ENCODE measurements around the gene MMP2.

GRCh38 chr16:55513616-55514015 is 34.6 kb downstream of the MMP2 start:
- TF ChIP-seq CTCF (IDR thresholded peaks at IDR 0.05) (no peak), POLR2A (IDR thresholded peaks at IDR 0.05) (no peak)
